ENCODE measurements around the gene TSPO.
A peak's percentile ranks its signal among the peaks of the same experiment; 100 is the strongest.

Gene TSPO

GRCh38 chr22:43173976-43174720, 22.8 kb downstream of the TSPO start:
- Mint-ChIP-seq H3K4me3 (no peak overlapping the region), H3K9me3 (no peaks in the 10 kb centered on the region), H3K27ac (no peak overlapping the region), H3K27me3 (ENCODE audit: low read depth) (no peaks in the 10 kb centered on the region), H3K4me1 (ENCODE audit: low read depth) (peaks cover 4% of the 10 kb centered on the region), H3K36me3 (ENCODE audit: low read depth) (peaks cover 11% of the 10 kb centered on the region)

GRCh38 chr22:43174941-43175531, 23.7 kb downstream of the TSPO start:
- H3K9me3 Mint-ChIP-seq, result no peaks in the 10 kb centered on the region
- peaks cover 4% of the 10 kb centered on the region for H3K4me1 Mint-ChIP-seq (ENCODE audit: low read depth)
- H3K4me3 Mint-ChIP-seq, result no peak overlapping the region
- H3K27me3 Mint-ChIP-seq (ENCODE audit: low read depth), result no peaks in the 10 kb centered on the region
- peaks cover 11% of the 10 kb centered on the region for H3K36me3 Mint-ChIP-seq (ENCODE audit: low read depth)
- no peak overlapping the region for H3K27ac Mint-ChIP-seq

GRCh38 chr22:43176090-43176489, 24.7 kb downstream of the TSPO start:
- H3K36me3 Mint-ChIP-seq (ENCODE audit: low read depth), result peaks cover 13% of the 10 kb centered on the region
- H3K4me3 Mint-ChIP-seq, result no peak overlapping the region
- no peaks in the 10 kb centered on the region for H3K27me3 Mint-ChIP-seq (ENCODE audit: low read depth)
- peak overlapping the region; percentile 27 for H3K27ac Mint-ChIP-seq
- peaks cover under 1% of the 10 kb centered on the region for H3K4me1 Mint-ChIP-seq (ENCODE audit: low read depth)
- no peaks in the 10 kb centered on the region for H3K9me3 Mint-ChIP-seq

- Mint-ChIP-seq H3K9me3 (no peaks in the 10 kb centered on the region), H3K36me3 (ENCODE audit: low read depth) (peaks cover 13% of the 10 kb centered on the region), H3K27ac (no peak overlapping the region), H3K4me1 (ENCODE audit: low read depth) (no peaks in the 10 kb centered on the region), H3K27me3 (ENCODE audit: low read depth) (no peaks in the 10 kb centered on the region), H3K4me3 (no peak overlapping the region)
Observed at GRCh38 chr22:43177479-43177878, 26.1 kb downstream of the TSPO start.

- no peak overlapping the region for H3K4me3 Mint-ChIP-seq
- peaks cover 8% of the 10 kb centered on the region for H3K36me3 Mint-ChIP-seq (ENCODE audit: low read depth)
- no peaks in the 10 kb centered on the region for H3K27me3 Mint-ChIP-seq (ENCODE audit: low read depth)
- H3K27ac Mint-ChIP-seq, result no peak overlapping the region
- H3K9me3 Mint-ChIP-seq, result no peaks in the 10 kb centered on the region
- peaks cover 9% of the 10 kb centered on the region for H3K4me1 Mint-ChIP-seq (ENCODE audit: low read depth)
Observed at GRCh38 chr22:43179146-43179910, 28.0 kb downstream of the TSPO start.

- peaks cover 8% of the 10 kb centered on the region for H3K36me3 Mint-ChIP-seq (ENCODE audit: low read depth)
- H3K4me3 Mint-ChIP-seq, result no peak overlapping the region
- no peaks in the 10 kb centered on the region for H3K9me3 Mint-ChIP-seq
- peaks cover 10% of the 10 kb centered on the region for H3K4me1 Mint-ChIP-seq (ENCODE audit: low read depth)
- H3K27me3 Mint-ChIP-seq (ENCODE audit: low read depth), result no peaks in the 10 kb centered on the region
- H3K27ac Mint-ChIP-seq, result no peak overlapping the region
Observed at GRCh38 chr22:43179911-43180195, 28.5 kb downstream of the TSPO start.

GRCh38 chr22:43180670-43181069, 29.3 kb downstream of the TSPO start:
- H3K4me1 Mint-ChIP-seq (ENCODE audit: low read depth), result peaks cover 15% of the 10 kb centered on the region
- no peak overlapping the region for H3K4me3 Mint-ChIP-seq
- no peak overlapping the region for H3K27ac Mint-ChIP-seq
- H3K36me3 Mint-ChIP-seq (ENCODE audit: low read depth), result peaks cover 8% of the 10 kb centered on the region
- H3K9me3 Mint-ChIP-seq, result no peaks in the 10 kb centered on the region
- no peaks in the 10 kb centered on the region for H3K27me3 Mint-ChIP-seq (ENCODE audit: low read depth)

GRCh38 chr22:43181321-43182076, 30.1 kb downstream of the TSPO start:
- Mint-ChIP-seq H3K27ac (peak overlapping the region; percentile 64), H3K4me3 (no peak overlapping the region)

GRCh38 chr22:43182118-43182517, 30.8 kb downstream of the TSPO start:
- H3K27ac Mint-ChIP-seq, result no peak overlapping the region
- peaks cover 5% of the 10 kb centered on the region for H3K36me3 Mint-ChIP-seq (ENCODE audit: low read depth)
- no peaks in the 10 kb centered on the region for H3K27me3 Mint-ChIP-seq (ENCODE audit: low read depth)
- no peaks in the 10 kb centered on the region for H3K9me3 Mint-ChIP-seq
- H3K4me1 Mint-ChIP-seq (ENCODE audit: low read depth), result peaks cover 16% of the 10 kb centered on the region
- no peak overlapping the region for H3K4me3 Mint-ChIP-seq

More at GRCh38 chr22:43181321-43182076, 30.1 kb downstream of the TSPO start:
- H3K36me3 Mint-ChIP-seq (ENCODE audit: low read depth), result peaks cover 5% of the 10 kb centered on the region
- no peaks in the 10 kb centered on the region for H3K27me3 Mint-ChIP-seq (ENCODE audit: low read depth)
- no peaks in the 10 kb centered on the region for H3K9me3 Mint-ChIP-seq
- H3K4me1 Mint-ChIP-seq (ENCODE audit: low read depth), result peaks cover 16% of the 10 kb centered on the region

GRCh38 chr22:43182726-43183125, 31.4 kb downstream of the TSPO start:
- peaks cover 5% of the 10 kb centered on the region for H3K36me3 Mint-ChIP-seq (ENCODE audit: low read depth)
- H3K9me3 Mint-ChIP-seq, result no peaks in the 10 kb centered on the region
- peaks cover 18% of the 10 kb centered on the region for H3K4me1 Mint-ChIP-seq (ENCODE audit: low read depth)
- H3K27ac Mint-ChIP-seq, result peak overlapping the region; percentile 26
- no peaks in the 10 kb centered on the region for H3K27me3 Mint-ChIP-seq (ENCODE audit: low read depth)
- no peak overlapping the region for H3K4me3 Mint-ChIP-seq

- Mint-ChIP-seq H3K27me3 (ENCODE audit: low read depth) (no peaks in the 10 kb centered on the region), H3K36me3 (ENCODE audit: low read depth) (peaks cover 5% of the 10 kb centered on the region), H3K4me3 (no peak overlapping the region), H3K27ac (no peak overlapping the region), H3K4me1 (ENCODE audit: low read depth) (peaks cover 21% of the 10 kb centered on the region), H3K9me3 (no peaks in the 10 kb centered on the region)
Observed at GRCh38 chr22:43183496-43184277, 32.3 kb downstream of the TSPO start.

GRCh38 chr22:43185860-43186261, 34.5 kb downstream of the TSPO start:
- no peaks in the 10 kb centered on the region for H3K27me3 Mint-ChIP-seq (ENCODE audit: low read depth)
- H3K36me3 Mint-ChIP-seq (ENCODE audit: low read depth), result peaks cover 9% of the 10 kb centered on the region
- H3K4me3 Mint-ChIP-seq, result peak overlapping the region; percentile 74
- H3K27ac Mint-ChIP-seq, result no peak overlapping the region
- H3K4me1 Mint-ChIP-seq (ENCODE audit: low read depth), result peaks cover 25% of the 10 kb centered on the region
- H3K9me3 Mint-ChIP-seq, result no peaks in the 10 kb centered on the region

- H3K27ac Mint-ChIP-seq, result peak within 1 kb of the TSS; percentile 93
- H3K36me3 Mint-ChIP-seq (ENCODE audit: low read depth), result peaks cover 8% of the 10 kb centered on the region
- peaks cover 3% of the 10 kb centered on the region for H3K9me3 Mint-ChIP-seq
- H3K4me1 Mint-ChIP-seq (ENCODE audit: low read depth), result peaks cover 25% of the 10 kb centered on the region
- H3K27me3 Mint-ChIP-seq (ENCODE audit: low read depth), result peaks cover 5% of the 10 kb centered on the region
- peak within 1 kb of the TSS; percentile 80 for H3K4me3 Mint-ChIP-seq
Observed at GRCh38 chr22:43186272-43187170, 35.2 kb downstream of the TSPO start, which contains the start of gene TTLL12. Gene TTLL12 (minus strand): TSS chr22:43187134. CDS start chr22:43187069, 65 bp downstream.

Data from T-helper 1 cell treated with Interleukin-12 subunit alpha and Interleukin-12 subunit beta and Interleukin-4 antibody, amounts not matched to agents 30 μg/mL and 1 μg/mL, for 36 hours (primary cell).